Renal pelvis (tissue), 4 donors: ENCODE results near the gene NEK6. TPM values are rescaled to one million over a fixed set of nuclear protein-coding genes. Genes with fewer than 3 reads are reported as not detected.
A peak's percentile ranks its signal among the peaks of the same experiment; 100 is the strongest.

Experiments used
- DNase-seq: peaks from one replicate; pipeline ENCODE4 v3.0.0-alpha.2; 2013
- polyA plus RNA-seq, 3 donors: library from polyadenylated mRNA; unstranded; fragments of 120-200 nt; gene quantifications; one replicate each; pipeline ENCODE4 v1.2.1, GENCODE V29; 2013; ENCODE audit not compliant: insufficient read length in 3 of 3

Gene NEK6
- polyA plus RNA-seq, 3 donors: 27.6 to 34.9 (median 29.6) TPM

DNA sequence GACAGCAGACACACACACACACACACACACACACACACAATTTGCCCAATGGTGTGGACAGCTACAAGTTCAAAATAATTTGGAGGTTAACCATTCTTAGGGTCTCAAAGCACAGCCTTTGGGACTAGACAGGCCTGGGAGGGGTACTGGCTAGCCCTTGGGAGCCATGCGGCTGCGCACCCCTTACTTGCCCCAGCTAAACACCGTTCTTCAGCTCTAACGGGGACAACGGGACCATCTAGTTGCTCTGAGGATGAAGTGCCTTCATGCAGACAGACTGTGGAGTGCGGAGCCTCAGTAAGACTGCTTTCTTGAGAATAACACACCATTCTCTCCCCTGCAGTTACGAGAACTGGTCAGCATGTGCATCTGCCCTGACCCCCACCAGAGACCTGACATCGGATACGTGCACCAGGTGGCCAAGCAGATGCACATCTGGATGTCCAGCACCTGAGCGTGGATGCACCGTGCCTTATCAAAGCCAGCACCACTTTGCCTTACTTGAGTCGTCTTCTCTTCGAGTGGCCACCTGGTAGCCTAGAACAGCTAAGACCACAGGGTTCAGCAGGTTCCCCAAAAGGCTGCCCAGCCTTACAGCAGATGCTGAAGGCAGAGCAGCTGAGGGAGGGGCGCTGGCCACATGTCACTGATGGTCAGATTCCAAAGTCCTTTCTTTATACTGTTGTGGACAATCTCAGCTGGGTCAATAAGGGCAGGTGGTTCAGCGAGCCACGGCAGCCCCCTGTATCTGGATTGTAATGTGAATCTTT lies 92.9 kb downstream of the NEK6 start:
- no peak for DNase-seq

- no peak for DNase-seq
Observed at GRCh38 chr9:124351672-124352468, 94.1 kb downstream of the NEK6 start.

DNA sequence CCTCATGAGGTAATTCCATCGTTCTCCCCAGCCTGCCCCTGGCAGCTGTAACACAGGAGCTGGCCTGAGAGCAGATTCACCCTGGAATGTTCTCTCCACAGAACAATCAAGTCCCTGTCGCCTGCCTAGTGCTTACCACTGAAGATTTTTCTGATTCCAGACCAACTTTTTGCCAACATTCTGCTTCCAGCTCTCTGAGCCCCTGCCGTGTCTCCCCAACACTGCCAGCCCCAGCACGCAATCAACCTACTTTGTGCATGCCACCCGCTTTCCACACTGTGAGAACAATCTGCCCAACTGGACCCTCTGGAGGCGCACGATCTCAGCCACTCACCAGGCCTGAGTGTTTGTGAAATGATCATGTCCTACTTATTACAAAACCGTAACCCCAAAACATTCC lies 94.9 kb downstream of the NEK6 start:
- DNase-seq: no peak

GRCh38 chr9:124353166-124353768 lies 95.5 kb downstream of the NEK6 start:
- no peak for DNase-seq

GRCh38 chr9:124353811-124354274 lies 96.1 kb downstream of the NEK6 start:
- peak; percentile 59 for DNase-seq

DNA sequence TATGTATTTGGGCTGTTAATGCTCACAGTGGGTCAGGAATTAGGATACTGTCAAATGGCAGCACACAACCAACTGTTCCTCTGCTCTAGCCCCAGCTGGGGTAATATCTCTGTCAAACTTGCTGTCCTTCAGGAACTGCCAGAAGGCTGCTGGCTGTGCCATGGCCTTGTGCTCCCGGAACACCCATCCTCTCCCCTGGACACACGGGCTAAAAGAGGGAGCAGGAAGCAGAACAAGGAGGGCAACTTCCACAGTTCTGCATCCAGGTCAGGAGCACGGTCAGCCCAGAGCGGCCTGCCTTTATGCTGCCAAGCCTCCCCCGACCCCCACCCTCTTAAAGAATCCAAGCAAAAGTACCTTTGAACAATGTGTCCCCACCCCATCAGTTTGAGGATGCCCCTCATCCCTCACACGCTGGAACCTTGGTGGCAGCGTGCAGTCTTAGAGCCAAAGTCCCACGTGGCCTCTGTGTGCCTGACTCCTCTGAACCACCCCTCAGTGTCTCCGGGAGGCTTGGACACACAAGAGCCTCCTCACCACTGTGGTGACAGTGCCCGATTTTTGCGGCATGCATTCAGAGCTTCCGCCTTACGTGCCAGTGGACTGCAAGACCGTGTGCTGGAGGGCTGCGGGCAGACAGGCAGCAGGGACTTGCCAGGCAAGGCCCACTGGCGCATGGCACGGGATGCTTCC lies 96.7 kb downstream of the NEK6 start:
- DNase-seq: no peak

GRCh38 chr9:124355039-124355940 lies 97.5 kb downstream of the NEK6 start:
- no peak for DNase-seq

GRCh38 chr9:124355941-124356744 lies 98.4 kb downstream of the NEK6 start:
- no peak for DNase-seq

DNA sequence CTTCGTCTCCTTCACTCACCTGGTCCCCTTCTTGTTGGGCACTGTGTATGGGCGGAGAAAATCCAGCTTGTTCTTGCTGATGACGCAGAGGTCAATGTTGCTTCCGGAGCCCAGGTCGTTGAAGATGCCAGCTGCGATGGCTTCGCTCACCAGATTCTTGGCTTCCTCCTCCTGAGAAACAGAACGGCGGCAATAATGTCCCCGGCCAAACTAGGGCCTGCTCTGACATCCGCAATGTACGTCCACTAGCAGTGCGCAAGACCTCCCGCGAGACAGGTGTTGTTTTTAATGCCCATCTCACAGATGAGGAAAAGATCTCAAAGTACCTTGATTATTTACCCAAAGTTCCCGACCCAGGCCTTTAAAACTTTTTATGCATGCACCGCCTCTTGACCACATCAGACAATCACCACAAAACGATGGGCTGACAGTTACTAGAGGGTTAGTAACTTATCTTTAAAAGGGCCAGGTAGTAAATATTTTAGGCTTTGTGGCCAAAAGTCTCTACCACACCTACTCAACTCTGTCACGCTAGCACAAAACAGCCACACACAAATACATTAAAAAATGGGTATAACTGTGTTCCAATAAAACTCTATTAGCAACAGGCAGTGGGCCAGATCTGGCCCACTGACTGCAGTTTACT lies 99.1 kb downstream of the NEK6 start:
- no peak for DNase-seq

- DNase-seq: no peak
Observed at GRCh38 chr9:124357721-124358361, 100.1 kb downstream of the NEK6 start.

GRCh38 chr9:124358631-124359030 lies 100.9 kb downstream of the NEK6 start:
- DNase-seq: no peak

DNA sequence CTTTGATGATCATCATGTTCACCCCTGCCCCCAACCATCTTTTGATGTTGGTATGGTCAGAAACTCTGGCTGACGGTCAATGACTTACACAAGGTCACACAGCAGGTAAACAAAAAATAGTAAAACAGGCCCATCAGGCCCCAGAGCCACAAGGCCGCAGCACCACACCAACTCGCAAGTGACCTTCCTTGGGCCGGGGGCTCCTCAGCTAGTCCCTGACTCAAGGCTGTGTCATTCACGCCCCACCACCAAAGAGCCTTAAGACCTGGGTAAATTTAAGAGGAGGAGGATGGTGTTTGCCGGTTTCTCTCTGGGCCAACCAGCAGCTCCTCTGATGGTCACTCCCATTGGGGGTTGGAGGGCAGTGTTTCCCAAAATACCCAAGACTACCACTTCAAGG lies 101.7 kb downstream of the NEK6 start:
- no peak for DNase-seq

DNA sequence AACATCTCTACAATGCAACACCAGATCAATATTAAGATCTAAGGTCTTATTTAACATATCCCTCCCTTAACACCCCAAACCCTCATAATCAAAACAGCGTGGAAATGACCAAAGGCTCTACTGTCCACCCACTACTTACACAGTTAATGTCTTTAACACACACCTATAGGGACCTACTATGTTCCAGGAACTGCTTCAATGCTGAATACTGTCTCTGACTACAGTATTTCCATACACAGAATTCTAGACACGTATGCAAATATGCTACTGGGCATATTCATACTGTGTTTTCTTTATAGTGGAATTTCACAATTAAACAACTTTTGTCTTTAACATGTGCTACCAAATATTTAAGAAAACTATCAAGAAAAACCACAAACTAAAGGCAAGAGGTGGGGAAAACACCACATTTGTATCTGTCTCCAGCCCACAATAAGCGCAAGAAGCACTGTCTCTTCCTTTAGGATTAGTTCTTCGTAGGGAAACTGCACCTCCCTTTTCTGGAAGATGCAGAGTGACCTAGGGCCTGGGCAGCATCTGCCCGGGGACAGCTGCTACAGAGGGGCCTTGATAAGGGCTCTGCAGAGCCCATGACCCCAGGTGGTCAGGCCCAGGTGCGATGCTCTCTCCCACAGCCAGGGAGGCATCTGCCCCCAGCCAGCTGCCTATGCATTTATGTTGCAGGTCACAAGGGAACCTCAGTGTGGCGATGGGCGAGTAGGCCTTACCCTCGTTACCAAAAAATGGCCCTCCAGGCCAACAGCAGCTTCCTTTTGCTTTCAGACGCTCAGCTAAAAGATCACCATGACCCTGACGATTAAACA lies 102.3 kb downstream of the NEK6 start:
- no peak for DNase-seq

DNA sequence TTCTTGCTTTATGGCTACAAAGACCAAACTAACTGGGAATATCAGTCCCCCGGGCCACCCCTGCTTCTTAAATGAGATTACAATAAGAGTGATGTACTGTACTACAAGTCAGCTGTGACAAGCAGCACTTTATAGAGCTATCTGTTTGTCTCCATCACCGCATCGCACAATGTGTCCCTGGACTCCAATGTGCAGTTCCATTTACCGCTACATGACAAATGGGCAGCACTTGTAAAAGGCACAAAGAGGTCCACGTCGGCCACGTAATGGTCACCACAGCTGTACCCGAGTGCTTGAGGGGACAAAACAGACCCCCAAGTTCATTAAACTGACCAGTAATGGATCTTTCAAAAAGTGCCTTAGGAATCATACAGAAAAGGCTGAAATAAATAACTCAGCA lies 103.4 kb downstream of the NEK6 start:
- DNase-seq: no peak

- no peak for DNase-seq
Observed at GRCh38 chr9:124363326-124364096, 105.8 kb downstream of the NEK6 start.

DNA sequence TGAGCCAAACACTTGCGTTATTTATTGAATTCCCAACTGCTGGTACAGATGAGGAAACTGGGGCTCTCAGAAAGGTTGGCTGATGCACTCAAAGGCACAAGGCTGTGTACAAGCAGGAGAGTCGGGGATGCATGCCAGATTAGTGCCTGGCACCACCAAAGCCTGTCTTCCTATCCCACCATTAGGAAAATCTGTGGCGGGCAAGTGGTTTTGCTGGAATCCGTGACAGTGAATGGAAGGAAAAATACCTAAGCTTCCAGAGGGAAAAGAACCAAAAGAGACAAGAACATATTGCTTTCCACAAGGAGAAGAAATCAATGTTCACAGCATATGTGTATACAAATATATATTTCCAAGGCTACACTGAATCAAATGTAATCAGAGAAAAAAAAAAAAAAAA lies 106.4 kb downstream of the NEK6 start:
- no peak for DNase-seq

- no peak for DNase-seq
Observed at GRCh38 chr9:124365036-124365435, 107.3 kb downstream of the NEK6 start.
